HG03354 (cell line): Measurements from ENCODE around the gene GLDN.
A peak's percentile ranks its signal among the peaks of the same experiment; 100 is the strongest.

Experiments used
- ATAC-seq: cut with Tn5 transposase; IDR thresholded peaks from one replicate; pipeline ENCODE4 v1.9.1; 2021; ENCODE audit warnings: mild to moderate bottlenecking; ENCODE audit not compliant: unreplicated experiment, poor library complexity, severe bottlenecking

GLDN gene

DNA sequence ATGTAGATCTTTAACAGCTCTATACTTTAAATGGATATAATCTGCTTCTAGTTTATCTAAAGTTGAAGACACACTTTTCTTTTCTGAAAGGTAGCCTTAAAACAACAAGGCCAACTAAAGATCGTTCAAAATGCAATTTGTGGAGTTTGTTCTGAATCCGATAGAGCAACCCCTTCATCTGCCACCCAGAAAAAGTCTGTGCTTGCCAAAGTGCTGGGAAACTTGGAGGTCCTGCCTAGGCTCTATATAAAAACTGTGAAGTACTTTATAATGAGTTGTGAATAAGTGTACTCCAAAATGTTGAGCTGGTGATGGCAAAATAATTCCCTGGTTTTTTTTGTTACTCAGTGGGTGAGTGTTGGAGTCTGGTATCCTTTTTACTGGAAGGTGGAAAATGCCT is 12.5 kb downstream of the GLDN start:
- no peak for ATAC-seq

DNA sequence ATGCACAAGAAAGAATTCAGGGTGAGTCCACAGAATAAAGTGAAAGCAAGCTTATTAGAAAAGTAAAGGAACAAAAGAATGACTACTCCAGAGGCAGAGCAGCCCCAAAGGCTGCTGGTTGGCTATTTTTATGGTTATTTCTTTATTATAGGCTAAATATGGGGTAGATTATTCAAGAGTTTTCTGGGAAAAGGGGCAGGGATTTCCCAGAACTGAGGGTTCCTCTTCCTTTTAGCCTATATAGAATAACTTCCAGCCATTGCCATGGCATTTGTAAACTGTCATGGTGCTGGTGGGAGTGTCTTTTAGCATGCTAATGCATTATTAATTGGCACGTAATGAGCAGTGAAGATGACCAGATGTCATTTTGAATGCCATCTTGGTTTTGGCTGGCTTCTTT is 13.6 kb downstream of the GLDN start:
- no peak for ATAC-seq

GRCh38 chr15:51356147-51356546 is 14.7 kb downstream of the GLDN start:
- ATAC-seq = no peak

DNA sequence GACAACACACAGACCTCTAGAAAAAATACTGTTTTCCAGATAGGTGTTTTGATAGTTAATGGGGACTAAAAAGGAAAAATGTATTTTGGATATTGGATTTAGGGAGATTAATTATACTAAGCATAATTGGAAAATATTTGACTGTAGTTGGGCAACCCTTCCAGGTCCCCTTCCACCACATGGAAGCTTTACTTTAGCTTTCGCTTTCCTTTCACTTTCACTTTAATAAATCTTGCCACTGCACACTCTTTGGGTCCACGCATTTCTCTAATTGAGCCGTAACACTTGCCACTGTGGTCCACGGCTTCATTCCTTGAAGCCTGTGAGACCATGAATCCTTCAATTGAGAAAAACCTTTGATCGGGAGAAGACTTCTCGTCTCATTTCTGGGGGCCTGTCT is 15.5 kb downstream of the GLDN start:
- ATAC-seq = no peak

DNA sequence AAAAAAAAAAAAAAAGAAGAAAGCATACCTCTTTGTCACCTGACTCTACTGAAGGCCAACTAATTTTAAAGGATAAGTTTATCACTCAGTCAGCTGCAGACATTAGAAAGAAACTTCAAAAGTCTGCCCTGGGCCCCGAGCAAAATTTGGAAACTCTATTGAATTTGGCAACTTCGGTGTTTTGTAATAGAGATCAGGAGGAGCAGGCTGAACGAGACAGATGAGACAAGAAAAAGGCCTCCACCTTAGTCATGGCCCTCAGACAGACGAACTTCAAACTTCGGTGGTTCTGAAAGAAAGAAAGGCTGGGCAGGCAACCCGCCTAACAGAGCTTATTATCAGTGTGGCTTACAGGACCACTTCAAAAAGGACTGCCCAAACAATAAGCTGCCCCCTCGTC is 18.5 kb downstream of the GLDN start:
- no peak for ATAC-seq

- no peak for ATAC-seq
Measured at GRCh38 chr15:51363383-51363782, 21.9 kb downstream of the GLDN start.

- no peak for ATAC-seq
Measured at GRCh38 chr15:51365417-51365816, 24.0 kb downstream of the GLDN start.

DNA sequence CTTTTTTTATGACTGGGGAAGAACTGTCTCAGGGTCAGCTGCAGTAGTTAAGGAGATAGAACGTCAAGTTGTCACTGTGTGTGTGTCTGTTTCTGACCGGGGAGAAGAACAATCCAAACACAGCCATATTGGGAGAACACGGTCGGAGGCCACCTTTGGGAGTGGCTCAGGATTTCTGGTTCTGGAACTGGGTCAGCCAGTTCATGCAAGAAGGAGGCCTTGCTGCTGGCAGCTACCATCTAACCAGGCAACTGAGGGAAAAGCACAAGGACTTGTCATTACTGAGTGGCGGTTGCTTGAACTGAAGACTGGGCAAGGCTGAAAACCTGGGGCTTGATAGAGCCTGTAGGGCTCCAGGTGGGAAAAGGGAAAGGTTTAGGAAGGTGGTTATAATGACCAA is 24.6 kb downstream of the GLDN start:
- no peak for ATAC-seq

- ATAC-seq = no peak
Measured at GRCh38 chr15:51366920-51367319, 25.5 kb downstream of the GLDN start.

DNA sequence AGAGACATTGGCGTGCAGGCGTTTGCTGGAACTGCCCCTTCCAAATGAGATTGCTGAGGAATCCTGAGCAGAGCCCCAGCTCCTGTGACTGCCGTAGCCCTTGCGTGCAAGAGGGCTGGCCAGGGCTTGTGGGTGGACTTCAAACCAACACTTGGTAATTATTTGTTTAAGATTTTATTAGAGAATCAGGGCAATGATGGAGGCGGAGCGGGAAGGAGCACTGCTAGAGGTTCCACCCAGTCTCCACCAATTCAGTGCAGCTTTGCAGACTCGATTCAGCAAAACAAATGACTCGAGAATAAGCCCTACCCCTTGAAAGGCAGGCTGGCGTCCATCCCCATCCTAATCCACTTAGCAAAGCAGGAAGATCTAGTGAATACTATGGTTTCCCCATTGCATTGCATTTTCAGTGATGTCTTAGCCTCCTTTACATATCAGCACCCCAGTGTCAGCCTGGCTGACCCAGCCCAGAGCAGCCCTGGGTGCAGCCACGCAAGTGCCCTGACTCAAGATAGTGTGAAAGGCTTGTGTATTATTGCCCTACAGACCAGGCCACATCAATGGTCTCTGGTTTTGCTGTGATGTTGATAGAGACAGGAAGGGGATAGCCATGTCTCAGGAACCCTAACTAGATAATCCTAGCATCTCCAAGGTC is 26.0 kb downstream of the GLDN start:
- ATAC-seq = no peak

DNA sequence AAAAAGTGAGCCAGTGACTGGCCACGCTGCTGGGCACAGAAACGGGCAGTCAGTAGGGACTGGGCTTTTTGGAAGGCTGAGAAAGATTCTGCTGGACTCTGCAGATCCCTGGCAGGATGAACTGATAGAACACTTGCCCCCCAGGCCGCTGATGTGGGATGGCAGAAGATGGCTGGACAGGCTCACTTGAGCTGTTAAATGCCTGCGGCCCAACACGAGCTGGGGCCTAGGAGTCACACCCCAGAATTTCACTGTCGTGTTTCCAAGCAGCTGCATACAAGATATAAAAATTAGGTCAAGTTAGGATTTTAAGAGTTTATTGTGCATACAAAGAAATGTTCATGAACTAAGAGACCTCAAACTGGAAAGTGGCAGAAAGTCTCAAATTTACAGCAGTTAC is 26.9 kb downstream of the GLDN start:
- ATAC-seq = no peak

DNA sequence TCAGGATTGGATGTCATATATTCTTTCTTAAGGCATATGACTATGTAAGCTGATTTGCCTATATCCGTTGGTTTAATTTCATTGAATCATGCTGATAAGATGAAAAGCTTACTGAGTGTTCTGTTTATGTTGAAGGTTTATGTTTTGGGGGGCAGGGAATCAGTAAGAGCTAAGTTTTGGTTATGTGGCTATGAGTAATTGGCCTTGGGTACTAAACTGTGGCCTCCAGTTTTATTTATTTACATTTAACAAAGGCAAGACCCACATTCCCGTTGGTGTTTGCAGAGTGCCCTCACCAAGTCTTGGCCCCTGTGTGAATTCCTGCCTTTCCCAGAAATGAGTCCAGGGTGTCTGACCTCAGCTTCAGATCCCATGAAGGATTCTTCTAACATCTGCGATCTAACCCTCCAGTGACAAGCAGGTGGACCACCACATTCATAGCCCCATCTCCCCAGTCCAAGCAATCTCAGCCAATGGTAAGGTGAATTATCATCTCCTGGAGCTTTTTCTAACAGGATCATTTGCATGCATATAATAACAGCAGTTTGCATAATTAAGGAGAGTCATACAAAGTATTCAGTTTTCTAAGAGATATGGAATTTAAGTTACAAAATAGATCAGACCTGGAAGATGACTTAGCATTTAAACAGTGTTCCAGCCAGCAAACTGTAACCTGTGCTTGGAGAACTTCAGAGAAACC is 27.4 kb downstream of the GLDN start:
- ATAC-seq = no peak

DNA sequence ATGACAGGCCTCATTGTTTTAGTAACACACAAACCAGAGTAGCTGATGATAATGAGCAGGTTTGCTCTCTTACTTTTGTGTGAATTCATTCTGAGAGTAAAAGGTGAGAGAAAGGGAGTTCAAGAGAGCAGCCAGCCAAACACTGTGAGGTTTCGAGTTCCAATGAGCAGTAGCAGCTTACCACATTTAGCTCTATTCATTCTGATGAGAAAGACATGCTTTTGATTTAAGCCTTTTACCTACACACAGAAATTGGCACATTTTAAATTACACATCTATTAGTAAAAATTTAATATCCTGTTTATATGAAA is 28.0 kb downstream of the GLDN start:
- no peak for ATAC-seq

DNA sequence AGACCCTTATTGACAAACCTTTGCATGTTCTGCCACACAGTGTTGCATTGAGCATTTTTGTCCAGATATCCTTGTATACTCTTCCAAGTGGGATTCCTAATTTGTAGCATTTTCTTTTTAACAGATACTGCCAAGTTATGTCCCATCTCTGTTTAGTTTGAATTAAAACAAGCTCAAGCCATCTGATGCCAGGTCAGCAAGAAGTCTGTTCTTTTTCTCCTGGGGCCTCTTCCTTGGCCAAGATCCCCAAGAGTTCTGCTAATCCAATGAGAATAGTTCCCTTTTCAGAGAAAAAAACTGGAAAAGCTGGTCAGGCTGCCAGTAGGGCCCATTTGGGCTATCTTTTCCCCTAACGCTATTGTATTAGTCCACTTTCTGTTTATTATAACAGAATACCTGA is 29.8 kb downstream of the GLDN start:
- ATAC-seq = no peak

- no peak for ATAC-seq
Measured at GRCh38 chr15:51374131-51374530, 32.7 kb downstream of the GLDN start.

GRCh38 chr15:51375966-51376640 is 34.6 kb downstream of the GLDN start:
- ATAC-seq = no peak

GRCh38 chr15:51377038-51377786 is 35.8 kb downstream of the GLDN start:
- no peak for ATAC-seq

GRCh38 chr15:51378406-51378805 is 37.0 kb downstream of the GLDN start:
- ATAC-seq = no peak

DNA sequence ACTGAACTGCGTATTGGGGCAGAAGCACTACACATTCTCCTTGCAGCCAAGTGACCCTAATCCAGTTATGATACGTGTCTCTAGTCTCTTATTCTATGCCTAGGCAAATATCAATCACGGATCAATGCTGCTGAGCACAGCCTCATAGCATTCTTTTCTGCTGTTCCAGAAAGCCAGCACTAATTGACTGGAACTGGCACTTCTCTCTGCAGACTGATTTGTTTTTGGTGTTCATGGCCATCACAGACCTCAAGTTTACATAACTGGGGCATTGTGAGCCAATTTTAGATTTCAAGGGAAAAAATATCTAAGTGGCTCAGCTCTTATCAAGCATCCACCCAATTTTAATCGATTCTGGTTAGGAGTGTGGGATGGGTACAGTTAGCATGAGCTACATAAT is 37.9 kb downstream of the GLDN start:
- no peak for ATAC-seq

- ATAC-seq = peak; percentile 90
Measured at GRCh38 chr15:51380999-51381806, 39.7 kb downstream of the GLDN start.
